Mesodermal cell (in vitro differentiated cells): ENCODE measurements around the gene PDK2.

ENCODE experiments used
- H3K27ac ChIP-seq: 2 replicates; pipeline ENCODE4 v1.7.0; 2013; ENCODE audit warnings: mild to moderate bottlenecking, low read depth, low read length, moderate library complexity; ENCODE audit not compliant: severe bottlenecking
- H3K36me3 ChIP-seq: 2 replicates; pipeline ENCODE4 v1.7.1; 2013; ENCODE audit warnings: mild to moderate bottlenecking, low read length, moderate library complexity; ENCODE audit not compliant: control insufficient read depth, insufficient read depth
- H3K4me1 ChIP-seq: one replicate; pipeline ENCODE4 v1.7.1; 2013; ENCODE audit warnings: mild to moderate bottlenecking, low read length; ENCODE audit not compliant: insufficient read depth, control insufficient read depth, poor library complexity, severe bottlenecking
- H3K4me3 ChIP-seq: 2 replicates; pipeline ENCODE4 v1.7.0; 2013; ENCODE audit warnings: low read length, control low read depth, mild to moderate bottlenecking; ENCODE audit not compliant: insufficient read depth, poor library complexity, severe bottlenecking; ENCODE audit errors: extremely low read depth
- H3K9me3 ChIP-seq: 2 replicates; pipeline ENCODE4 v1.7.1; 2013; ENCODE audit warnings: mild to moderate bottlenecking, low read length, moderate library complexity; ENCODE audit not compliant: control insufficient read depth
- WGBS, 2 experiments: methylation state at CpG; one replicate each; pipeline ENCODE4 v1.1.5; 2013; ENCODE audit warnings: missing lambda C conversion rate in 2 of 2; ENCODE audit not compliant: insufficient coverage in 2 of 2; 5-methylcytosine and 5-hydroxymethylcytosine counted together

The PDK2 gene

DNA sequence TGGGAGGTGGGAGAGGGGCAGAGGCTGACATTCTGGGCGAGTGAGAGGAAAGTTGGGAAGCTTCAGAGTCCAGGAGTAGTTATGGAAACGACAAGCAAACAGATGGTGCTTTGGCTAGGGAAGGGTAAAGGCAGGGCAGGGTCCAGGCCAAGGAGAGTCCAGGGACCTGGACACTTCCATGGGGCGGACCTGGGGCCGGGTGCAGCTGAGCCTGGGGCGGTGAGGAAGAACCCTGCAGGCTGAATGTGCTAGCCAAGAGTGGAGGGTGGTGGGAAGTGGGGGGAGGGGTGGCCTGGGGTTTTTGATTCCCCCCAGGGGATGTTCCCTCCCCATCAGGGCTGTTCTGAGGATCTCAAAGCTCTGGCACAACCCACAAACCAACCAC lies 52.7 kb downstream of the PDK2 start:
- Histone ChIP-seq H3K27ac (no peak overlapping the region), H3K4me3 (peak overlapping the region; percentile 90), H3K4me1 (peaks cover 31% of the 10 kb centered on the region), H3K36me3 (peaks cover 34% of the 10 kb centered on the region), H3K9me3 (no peaks in the 10 kb centered on the region)
- 42 to 51% methylated on average over 3 to 5 of the region's 5 CpGs for WGBS, 2 experiments

DNA sequence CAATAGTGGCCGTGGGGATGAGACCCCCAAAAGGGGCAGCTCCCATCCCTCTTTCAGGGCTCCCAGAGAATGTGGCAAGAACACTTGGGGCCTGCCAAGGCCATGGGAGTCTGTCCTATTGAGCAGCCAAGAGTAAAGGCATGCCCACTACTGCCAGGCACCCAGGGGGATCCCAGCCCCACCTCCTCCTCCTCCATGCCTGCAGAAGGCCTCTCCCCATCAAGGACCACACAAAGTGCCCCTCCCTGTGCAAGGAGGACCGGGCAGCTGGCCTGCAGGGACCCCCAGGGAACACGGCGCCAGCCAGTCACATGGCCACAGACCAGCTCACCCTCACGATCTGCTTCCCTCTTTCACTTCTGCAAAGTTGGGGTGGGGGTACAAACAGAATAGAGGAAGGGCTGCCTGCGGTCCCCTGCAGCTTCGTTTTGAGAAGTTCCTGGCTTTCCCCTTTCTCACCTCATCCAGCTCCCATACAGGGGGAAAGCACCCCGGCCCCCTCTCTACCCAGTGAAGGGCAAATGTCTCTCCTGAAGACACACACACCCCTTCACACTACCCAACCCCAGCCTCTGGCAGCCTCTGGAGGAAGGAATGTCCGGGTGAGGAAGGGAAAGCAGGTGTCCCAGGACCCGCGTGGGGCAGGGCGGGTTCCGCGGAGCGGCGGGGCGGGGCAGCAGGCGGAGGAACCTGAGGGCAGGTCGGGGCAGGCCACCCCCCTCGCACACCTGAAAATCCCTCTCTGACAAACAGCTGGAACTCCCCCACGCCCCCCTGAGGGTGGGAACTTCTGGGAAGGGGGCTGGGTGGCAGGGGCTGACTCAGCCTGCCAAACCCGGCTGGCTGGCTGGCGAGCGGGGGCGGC lies 53.3 kb downstream of the PDK2 start:
- Histone ChIP-seq H3K27ac (peak overlapping the region; percentile 23), H3K9me3 (no peaks in the 10 kb centered on the region), H3K4me3 (peak overlapping the region; percentile 90), H3K4me1 (peaks cover 37% of the 10 kb centered on the region), H3K36me3 (peaks cover 28% of the 10 kb centered on the region)
- WGBS, 2 experiments: 10 to 13% methylated on average over 7 to 9 of the region's 25 CpGs

DNA sequence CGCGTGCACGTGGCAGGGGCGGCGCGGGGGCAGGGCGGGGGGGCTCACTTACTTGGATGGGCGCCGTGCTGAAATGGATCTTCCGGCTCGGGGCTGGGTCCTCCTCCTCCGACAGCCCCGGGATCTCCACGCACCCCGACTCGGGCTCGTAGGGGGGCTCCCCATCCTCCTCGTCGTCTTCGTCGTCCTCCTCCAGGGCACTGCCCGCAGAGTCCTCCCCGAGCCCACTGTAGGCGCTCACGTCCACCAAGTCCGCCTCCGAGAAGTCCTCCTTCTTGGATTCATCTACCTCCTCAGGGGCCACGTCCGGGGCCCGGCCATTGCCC lies 53.9 kb downstream of the PDK2 start:
- H3K4me1 ChIP-seq: peaks cover 37% of the 10 kb centered on the region
- H3K27ac ChIP-seq: peak overlapping the region; percentile 29

DNA sequence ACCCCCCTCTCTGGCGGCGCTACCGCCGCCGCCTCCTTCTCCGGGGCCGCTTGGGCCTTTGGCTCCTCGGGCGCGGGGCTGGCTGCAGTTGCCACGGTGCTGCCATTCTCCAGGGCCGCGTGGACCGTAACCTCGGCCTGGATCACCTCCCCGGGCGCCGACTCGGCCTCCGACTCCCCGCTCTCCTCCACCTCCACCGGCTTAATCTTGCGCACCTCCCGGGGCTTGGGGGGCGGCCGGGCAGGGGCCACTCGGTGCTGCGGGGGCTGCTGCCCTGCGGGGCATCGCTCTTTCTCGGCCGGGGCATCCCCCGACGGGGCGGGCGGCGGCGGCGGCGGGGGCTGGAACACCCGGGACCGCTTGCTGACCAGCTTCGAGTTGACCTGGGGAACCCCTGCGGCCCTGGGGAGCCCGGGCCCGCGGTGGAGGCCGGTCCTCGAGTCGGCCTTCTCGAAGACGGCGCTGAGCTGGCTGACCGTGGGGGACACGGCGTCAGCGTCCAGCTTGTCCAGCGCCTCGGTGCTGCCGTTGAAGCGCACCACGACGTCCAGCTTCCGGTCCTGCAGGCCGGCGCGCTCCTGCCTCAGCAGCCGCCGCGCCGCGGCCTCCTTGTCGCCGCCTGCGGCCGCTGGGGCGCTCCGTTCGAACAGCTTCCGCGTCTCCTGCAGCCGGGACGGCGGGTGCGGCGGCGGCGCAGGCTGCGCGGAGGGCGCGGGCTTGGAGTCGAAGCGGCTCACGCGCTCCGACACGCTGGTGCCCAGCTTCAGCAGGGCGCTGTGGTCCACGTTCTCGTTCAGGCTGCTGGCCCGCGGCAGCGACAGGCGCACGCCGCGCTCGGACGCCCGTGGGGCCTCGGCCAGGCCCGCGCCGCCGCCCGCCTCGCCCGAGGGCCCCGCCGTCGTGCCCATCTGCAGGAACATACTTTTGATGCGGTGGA lies 54.5 kb downstream of the PDK2 start:
- no peaks in the 10 kb centered on the region for H3K9me3 ChIP-seq
- H3K4me1 ChIP-seq: peaks cover 38% of the 10 kb centered on the region
- H3K36me3 ChIP-seq: peaks cover 15% of the 10 kb centered on the region
- H3K4me3 ChIP-seq: peak overlapping the region; percentile 90
- peak overlapping the region; percentile 29 for H3K27ac ChIP-seq
- WGBS, 2 experiments: 1% methylated on average over 109 to 115 of the region's 123 CpGs

More for the DNA sequence above, 53.9 kb downstream of the PDK2 start:
- no peaks in the 10 kb centered on the region for H3K9me3 ChIP-seq
- 1% methylated on average over 26 to 30 of the region's 30 CpGs for WGBS, 2 experiments
- peaks cover 22% of the 10 kb centered on the region for H3K36me3 ChIP-seq
- peak overlapping the region; percentile 90 for H3K4me3 ChIP-seq

DNA sequence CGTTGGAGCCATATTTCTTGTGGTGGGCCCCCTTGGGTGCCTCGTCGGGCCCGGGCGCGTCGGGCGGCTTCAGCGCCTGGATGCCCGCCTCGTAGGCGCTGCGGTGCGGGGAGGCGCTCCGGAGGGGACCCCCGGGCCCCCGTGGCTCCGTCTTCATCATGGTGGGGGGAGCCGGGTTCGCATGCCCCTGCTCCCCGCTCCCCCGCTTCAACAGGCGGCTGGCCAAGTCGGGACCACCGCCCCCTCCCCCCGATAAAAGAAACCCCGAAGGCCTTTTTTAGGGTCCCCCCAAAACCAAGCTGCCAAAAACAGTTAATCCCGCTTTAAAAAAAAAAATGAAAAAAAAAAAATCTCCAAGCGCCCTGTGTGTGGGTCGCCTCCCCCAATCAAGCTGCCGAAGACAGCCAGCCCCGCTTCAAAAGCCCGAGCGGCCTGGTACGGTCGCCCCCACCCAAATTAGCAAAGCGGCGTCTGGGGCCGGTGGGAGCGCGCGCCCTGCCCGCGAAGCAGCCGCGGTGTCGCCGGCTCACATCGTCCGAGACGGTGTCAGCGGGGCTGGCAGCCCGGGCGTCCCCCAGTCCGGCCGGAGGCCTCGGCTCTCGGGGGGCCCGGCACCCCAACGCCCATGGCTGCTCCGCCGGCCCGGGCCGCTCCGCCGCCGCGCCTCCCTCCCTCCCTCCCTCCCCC lies 55.3 kb downstream of the PDK2 start, which contains the start of gene PPP1R9B:
TSS of gene PPP1R9B (minus strand) at position 324 of the 687 bp plus-strand sequence. CDS start at position 160, 164 bp downstream.
- H3K4me1 ChIP-seq: peaks cover 45% of the 10 kb centered on the region
- H3K4me3 ChIP-seq: peak within 1 kb of the TSS; percentile 90
- no peaks in the 10 kb centered on the region for H3K9me3 ChIP-seq
- peaks cover 7% of the 10 kb centered on the region for H3K36me3 ChIP-seq
- H3K27ac ChIP-seq: peak within 1 kb of the TSS; percentile 87
- 0 to 1% methylated on average over 32 to 54 of the region's 69 CpGs for WGBS, 2 experiments

DNA sequence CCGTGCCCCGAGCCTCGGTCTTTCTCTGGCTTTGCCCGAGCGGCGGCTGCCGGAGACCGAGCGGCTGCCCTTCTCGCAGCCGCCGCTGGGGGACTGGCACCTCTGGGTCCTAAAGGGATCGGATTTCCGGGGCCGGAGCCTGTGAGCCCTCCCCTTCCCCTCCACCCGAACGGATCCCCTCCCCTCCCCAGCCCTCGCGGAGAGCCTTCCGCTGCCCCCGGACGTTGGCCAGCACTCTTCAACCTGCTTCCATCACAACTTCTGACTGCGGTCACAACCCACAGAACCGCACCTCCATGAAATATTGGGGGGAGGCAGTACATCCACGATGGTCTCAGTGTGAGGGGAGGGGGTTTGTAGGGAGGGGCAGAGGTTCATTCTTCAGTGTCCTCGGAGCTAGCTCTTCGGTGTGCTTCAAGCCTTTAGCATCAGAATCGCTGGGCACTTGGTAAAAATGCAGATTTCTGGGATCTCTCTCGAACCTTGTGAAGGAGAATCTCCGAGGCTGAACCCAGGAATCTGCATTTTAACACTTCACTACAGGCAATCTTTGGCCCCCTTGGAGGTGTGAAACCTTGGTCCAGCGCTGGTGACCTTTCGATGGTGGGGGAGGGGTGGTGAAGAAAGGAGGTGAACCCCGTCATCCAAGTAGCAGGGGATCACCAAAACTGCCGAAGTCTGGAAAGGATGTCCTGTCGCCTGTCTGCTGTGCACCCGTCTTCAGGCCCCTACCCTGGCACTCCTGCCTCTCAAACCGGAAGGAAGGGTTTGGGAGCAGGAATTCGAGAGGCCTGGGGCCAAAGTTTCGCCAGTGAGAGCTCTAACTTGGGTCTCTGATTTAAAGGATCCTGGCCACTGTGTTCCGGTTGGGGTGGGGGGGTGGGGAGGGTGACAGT lies 56.1 kb downstream of the PDK2 start:
- Histone ChIP-seq H3K36me3 (peaks cover 5% of the 10 kb centered on the region), H3K4me1 (peaks cover 41% of the 10 kb centered on the region), H3K4me3 (peak overlapping the region; percentile 90), H3K27ac (peak overlapping the region; percentile 87), H3K9me3 (no peaks in the 10 kb centered on the region)
- 0 to 3% methylated on average over 15 to 18 of the region's 40 CpGs for WGBS, 2 experiments

DNA sequence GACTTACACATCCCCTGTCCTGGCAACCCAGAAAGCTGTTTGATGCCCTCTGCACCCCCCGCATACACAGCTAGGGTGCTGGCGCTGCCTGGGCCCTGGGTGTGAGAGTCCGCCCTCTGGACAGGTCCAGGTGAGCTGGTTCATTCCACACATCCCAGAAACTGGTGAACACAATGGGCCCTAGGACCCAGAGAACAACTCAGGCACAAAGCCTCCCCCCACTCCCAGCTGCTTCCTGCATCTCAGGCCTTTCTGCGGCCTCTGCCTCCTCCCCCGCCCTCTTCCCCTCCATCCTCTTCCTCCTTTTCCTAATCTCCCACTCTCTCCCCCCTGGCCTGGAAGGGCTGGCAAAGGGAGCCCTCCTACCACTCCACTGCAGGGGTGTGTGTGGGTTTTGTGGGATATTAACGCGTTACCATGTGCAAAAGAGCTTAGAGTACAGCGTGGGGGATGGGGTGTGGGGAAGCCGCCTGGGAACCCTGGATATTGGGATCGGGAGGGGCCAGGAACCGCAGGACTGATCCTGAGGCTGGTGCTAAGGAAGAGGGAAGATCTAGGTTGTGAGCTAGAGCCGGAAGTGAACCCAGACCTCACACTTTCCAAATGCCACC lies 56.9 kb downstream of the PDK2 start:
- 0 to 3% methylated on average over 4 to 9 of the region's 12 CpGs for WGBS, 2 experiments
- Histone ChIP-seq H3K36me3 (peaks cover 1% of the 10 kb centered on the region), H3K4me1 (peaks cover 37% of the 10 kb centered on the region), H3K9me3 (no peaks in the 10 kb centered on the region), H3K27ac (peak overlapping the region; percentile 79), H3K4me3 (peak overlapping the region; percentile 90)

DNA sequence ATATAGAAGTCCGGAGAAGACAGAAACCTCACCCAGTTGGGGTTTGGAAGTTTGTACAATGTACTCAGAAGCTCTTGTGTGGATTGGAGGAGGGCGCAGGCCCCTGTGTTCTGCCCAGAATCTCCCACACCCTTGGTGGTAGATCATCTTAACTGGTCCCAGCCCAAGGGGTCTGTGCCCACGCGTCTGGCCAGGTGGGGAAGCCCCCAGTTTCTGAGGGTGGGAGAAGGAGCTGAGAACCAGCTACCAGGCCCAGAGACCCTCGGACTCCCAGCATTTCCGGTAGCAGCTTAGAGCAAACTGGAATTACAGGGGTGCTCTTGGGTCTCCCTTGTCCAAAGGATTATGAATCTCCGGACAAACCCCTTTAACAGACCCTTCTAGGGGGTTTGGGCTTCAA lies 57.6 kb downstream of the PDK2 start:
- peaks cover 30% of the 10 kb centered on the region for H3K4me1 ChIP-seq
- H3K9me3 ChIP-seq: no peaks in the 10 kb centered on the region
- 80 to 89% methylated on average over 3 to 4 of the region's 7 CpGs for WGBS, 2 experiments
- peak overlapping the region; percentile 79 for H3K27ac ChIP-seq
- no peaks in the 10 kb centered on the region for H3K36me3 ChIP-seq
- no peak overlapping the region for H3K4me3 ChIP-seq

DNA sequence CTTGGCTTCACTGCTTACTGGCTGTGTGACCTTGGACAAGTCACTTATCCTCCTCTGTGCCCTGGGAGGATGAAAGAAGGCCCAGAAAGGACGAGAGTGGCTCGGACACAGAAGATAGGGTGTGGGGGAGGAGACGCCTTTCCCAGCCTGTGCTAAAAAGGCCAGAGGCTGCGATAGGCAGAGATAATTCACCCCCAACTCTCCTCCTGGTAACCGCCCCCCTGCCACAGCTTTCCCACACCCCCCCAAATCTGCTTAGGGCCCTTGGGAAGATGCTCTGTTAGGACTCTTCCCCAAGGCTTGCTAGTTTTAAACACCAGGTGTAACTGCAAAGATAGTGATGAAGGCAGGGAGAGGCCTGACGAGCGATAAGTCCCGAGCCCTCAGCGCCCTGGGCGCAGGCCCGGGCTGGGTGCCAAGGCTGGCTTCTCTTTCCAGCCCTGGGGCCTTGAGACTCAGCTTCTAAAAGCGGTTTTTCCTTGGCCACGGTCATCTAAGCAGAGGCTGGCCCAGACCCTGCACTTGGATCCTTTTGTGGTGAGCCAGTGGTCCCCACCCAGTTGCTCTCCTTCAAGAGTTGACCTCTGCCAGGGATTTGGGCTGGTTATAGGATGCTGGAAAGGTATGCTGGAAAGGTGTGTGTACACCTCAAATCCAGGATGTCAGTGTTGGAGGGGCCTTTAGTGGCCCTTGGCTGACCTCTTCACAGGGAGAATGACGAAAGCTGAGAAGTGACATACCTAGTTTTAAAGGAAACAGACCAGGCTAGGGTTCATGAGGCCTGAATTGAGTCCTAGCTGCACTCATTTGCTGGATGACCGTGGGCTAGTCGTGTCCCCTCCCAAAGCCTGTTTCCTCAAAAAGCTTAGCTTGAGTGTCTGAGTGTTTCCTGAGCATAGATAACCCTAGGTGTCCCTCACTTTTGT lies 58.8 kb downstream of the PDK2 start:
- 95 to 96% methylated on average over 11 to 13 of the region's 16 CpGs for WGBS, 2 experiments
- H3K27ac ChIP-seq: no peak overlapping the region
- H3K36me3 ChIP-seq: no peaks in the 10 kb centered on the region
- H3K9me3 ChIP-seq: no peaks in the 10 kb centered on the region
- no peak overlapping the region for H3K4me3 ChIP-seq
- H3K4me1 ChIP-seq: peaks cover 25% of the 10 kb centered on the region
